ENCODE measurements around the gene NKIRAS1. TPM values are rescaled to one million over a fixed set of nuclear protein-coding genes. Genes with fewer than 3 reads are reported as not detected.

The NKIRAS1 gene
- total RNA-seq, 1 experiment from 2014 or later = 7.3 TPM

DNA sequence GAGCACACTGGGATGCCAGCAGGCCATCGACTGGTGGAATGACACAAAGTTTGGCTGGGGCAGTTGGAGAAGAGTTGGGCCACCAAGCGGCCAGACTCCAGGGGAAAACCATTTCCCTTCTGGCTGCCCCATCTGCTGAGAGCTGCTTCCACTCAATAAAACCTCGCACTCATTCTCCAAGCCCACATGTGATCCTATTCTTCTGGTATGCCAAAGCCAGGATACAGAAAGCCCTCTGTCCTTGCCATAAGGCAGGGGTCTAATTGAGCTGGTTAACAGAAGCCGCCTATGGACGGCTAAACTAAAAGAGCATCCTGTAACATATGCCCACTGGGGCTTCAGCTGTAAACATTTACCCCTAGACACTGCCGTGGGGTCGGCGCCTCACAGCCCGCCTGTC lies 55.1 kb downstream of the NKIRAS1 start (continued):
- TF ChIP-seq, protein P1, sequence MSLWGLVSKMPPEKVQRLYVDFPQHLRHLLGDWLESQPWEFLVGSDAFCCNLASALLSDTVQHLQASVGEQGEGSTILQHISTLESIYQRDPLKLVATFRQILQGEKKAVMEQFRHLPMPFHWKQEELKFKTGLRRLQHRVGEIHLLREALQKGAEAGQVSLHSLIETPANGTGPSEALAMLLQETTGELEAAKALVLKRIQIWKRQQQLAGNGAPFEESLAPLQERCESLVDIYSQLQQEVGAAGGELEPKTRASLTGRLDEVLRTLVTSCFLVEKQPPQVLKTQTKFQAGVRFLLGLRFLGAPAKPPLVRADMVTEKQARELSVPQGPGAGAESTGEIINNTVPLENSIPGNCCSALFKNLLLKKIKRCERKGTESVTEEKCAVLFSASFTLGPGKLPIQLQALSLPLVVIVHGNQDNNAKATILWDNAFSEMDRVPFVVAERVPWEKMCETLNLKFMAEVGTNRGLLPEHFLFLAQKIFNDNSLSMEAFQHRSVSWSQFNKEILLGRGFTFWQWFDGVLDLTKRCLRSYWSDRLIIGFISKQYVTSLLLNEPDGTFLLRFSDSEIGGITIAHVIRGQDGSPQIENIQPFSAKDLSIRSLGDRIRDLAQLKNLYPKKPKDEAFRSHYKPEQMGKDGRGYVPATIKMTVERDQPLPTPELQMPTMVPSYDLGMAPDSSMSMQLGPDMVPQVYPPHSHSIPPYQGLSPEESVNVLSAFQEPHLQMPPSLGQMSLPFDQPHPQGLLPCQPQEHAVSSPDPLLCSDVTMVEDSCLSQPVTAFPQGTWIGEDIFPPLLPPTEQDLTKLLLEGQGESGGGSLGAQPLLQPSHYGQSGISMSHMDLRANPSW (CRISPR knock-in tag; conservative IDR thresholded peaks at IDR 0.05; ENCODE audit: low read depth) = no peak
- TF ChIP-seq, protein P2, sequence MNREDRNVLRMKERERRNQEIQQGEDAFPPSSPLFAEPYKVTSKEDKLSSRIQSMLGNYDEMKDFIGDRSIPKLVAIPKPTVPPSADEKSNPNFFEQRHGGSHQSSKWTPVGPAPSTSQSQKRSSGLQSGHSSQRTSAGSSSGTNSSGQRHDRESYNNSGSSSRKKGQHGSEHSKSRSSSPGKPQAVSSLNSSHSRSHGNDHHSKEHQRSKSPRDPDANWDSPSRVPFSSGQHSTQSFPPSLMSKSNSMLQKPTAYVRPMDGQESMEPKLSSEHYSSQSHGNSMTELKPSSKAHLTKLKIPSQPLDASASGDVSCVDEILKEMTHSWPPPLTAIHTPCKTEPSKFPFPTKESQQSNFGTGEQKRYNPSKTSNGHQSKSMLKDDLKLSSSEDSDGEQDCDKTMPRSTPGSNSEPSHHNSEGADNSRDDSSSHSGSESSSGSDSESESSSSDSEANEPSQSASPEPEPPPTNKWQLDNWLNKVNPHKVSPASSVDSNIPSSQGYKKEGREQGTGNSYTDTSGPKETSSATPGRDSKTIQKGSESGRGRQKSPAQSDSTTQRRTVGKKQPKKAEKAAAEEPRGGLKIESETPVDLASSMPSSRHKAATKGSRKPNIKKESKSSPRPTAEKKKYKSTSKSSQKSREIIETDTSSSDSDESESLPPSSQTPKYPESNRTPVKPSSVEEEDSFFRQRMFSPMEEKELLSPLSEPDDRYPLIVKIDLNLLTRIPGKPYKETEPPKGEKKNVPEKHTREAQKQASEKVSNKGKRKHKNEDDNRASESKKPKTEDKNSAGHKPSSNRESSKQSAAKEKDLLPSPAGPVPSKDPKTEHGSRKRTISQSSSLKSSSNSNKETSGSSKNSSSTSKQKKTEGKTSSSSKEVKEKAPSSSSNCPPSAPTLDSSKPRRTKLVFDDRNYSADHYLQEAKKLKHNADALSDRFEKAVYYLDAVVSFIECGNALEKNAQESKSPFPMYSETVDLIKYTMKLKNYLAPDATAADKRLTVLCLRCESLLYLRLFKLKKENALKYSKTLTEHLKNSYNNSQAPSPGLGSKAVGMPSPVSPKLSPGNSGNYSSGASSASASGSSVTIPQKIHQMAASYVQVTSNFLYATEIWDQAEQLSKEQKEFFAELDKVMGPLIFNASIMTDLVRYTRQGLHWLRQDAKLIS (CRISPR knock-in tag; IDR thresholded peaks at IDR 0.05; ENCODE audit: borderline replicate concordance) = 0 out of 2 replicates have a peak, but pooled peaks have one; percentile 65
- TF ChIP-seq, protein P3, sequence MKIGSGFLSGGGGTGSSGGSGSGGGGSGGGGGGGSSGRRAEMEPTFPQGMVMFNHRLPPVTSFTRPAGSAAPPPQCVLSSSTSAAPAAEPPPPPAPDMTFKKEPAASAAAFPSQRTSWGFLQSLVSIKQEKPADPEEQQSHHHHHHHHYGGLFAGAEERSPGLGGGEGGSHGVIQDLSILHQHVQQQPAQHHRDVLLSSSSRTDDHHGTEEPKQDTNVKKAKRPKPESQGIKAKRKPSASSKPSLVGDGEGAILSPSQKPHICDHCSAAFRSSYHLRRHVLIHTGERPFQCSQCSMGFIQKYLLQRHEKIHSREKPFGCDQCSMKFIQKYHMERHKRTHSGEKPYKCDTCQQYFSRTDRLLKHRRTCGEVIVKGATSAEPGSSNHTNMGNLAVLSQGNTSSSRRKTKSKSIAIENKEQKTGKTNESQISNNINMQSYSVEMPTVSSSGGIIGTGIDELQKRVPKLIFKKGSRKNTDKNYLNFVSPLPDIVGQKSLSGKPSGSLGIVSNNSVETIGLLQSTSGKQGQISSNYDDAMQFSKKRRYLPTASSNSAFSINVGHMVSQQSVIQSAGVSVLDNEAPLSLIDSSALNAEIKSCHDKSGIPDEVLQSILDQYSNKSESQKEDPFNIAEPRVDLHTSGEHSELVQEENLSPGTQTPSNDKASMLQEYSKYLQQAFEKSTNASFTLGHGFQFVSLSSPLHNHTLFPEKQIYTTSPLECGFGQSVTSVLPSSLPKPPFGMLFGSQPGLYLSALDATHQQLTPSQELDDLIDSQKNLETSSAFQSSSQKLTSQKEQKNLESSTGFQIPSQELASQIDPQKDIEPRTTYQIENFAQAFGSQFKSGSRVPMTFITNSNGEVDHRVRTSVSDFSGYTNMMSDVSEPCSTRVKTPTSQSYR (CRISPR knock-in tag; IDR thresholded peaks at IDR 0.05) = no peak

DNA sequence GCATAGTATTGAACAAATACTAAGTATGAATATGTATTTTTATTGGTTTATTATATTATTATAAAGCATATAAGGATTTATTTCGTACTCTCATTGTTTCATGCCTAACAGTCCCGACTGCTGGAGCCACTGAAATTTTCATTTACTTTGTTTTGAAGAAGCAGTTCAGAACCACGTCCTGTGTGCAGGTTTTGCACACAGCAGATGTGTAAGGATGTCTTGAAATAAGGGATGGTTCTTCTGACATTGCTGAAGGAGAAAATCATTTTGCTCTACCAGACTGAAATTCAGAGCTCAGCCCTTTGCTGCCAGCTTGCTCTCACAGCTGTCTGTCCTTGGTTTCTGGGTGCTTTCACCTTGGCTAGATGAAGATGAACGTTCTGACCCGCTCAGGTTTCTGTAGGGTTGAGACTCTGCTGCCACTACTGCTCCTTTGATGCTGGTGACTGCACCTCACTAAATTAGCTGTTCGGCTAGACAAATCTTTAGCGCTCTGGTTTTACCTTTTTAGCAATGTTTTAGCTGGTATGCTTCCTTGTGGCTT lies 56.9 kb downstream of the NKIRAS1 start:
- Mint-ChIP-seq H3K36me3 (peaks cover 3% of the 10 kb centered on the region; the same call in 1 of the 2 replicates), H3K27ac (peak overlapping the region; percentile 31; the same call in 1 of the 2 replicates), H3K4me3 (no peak overlapping the region), H3K27me3 (ENCODE audit: low read depth) (no peaks in the 10 kb centered on the region), H3K9me3 (no peaks in the 10 kb centered on the region), H3K4me1 (peaks cover 51% of the 10 kb centered on the region)
- TF ChIP-seq HMGA2 (CRISPR knock-in tag; IDR thresholded peaks at IDR 0.05) = no peak
- CTCF ChIA-PET = interaction anchor here (1.4 to 1.5 kb wide), 2 partner anchors 26 to 29 kb away, joined by 3 to 4 read pairs; no protein-coding TSS in a partner anchor
- DNase-seq (ENCODE audit: low spot score) = no peak
- no peak for ATAC-seq
- POLR2A ChIA-PET = no interaction called here

DNA sequence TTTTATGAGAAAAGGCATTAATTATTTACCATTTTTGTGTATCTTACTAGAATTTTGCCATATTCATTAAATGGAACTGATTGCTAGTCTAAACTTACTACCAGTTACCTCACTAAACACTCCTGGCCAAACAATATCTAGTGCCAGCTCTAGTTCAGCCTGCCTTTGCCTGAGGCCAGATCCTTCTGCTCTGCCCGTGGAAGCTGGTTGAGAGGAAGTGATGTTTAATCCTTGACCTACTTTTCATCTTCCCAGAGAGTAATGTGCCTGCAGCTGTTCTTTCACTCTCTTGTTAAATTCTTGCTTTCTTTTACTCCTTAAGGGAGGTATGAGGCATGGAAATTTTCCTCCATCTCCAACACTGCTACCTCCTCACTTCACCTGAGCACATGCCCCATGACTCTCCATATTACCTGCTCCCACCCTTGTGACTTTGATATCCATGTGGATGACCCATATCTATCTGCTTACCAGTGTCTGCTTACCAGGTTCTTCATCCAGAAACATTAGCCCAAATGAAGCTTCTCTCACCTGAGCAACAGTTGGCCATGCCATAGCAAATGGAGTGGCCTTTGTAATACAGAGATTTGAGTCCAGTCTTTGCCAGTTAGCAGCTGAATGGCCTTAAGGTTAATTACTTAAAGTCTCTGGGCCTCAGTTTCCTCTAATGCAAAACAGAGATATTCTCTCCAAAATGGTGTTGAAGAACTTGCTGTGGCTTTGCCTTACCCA lies 57.6 kb downstream of the NKIRAS1 start:
- DNase-seq (ENCODE audit: low spot score) = no peak
- POLR2A ChIA-PET = interaction anchor here (1.7 kb wide), 1 partner anchor 15 kb away, joined by 7 read pairs; no protein-coding TSS in a partner anchor
- CTCF ChIA-PET = interaction anchor here (0.6 to 1.5 kb wide), 3 partner anchors 9 to 30 kb away, joined by 3 to 4 read pairs (median 3); no protein-coding TSS in a partner anchor
- Mint-ChIP-seq H3K4me1 (peaks cover 43% of the 10 kb centered on the region), H3K27me3 (ENCODE audit: low read depth) (no peaks in the 10 kb centered on the region), H3K9me3 (no peaks in the 10 kb centered on the region), H3K36me3 (peaks cover 6% of the 10 kb centered on the region; the same call in 1 of the 2 replicates), H3K27ac (no peak overlapping the region), H3K4me3 (no peak overlapping the region)
- no peak for ATAC-seq
- TF ChIP-seq, protein P4, sequence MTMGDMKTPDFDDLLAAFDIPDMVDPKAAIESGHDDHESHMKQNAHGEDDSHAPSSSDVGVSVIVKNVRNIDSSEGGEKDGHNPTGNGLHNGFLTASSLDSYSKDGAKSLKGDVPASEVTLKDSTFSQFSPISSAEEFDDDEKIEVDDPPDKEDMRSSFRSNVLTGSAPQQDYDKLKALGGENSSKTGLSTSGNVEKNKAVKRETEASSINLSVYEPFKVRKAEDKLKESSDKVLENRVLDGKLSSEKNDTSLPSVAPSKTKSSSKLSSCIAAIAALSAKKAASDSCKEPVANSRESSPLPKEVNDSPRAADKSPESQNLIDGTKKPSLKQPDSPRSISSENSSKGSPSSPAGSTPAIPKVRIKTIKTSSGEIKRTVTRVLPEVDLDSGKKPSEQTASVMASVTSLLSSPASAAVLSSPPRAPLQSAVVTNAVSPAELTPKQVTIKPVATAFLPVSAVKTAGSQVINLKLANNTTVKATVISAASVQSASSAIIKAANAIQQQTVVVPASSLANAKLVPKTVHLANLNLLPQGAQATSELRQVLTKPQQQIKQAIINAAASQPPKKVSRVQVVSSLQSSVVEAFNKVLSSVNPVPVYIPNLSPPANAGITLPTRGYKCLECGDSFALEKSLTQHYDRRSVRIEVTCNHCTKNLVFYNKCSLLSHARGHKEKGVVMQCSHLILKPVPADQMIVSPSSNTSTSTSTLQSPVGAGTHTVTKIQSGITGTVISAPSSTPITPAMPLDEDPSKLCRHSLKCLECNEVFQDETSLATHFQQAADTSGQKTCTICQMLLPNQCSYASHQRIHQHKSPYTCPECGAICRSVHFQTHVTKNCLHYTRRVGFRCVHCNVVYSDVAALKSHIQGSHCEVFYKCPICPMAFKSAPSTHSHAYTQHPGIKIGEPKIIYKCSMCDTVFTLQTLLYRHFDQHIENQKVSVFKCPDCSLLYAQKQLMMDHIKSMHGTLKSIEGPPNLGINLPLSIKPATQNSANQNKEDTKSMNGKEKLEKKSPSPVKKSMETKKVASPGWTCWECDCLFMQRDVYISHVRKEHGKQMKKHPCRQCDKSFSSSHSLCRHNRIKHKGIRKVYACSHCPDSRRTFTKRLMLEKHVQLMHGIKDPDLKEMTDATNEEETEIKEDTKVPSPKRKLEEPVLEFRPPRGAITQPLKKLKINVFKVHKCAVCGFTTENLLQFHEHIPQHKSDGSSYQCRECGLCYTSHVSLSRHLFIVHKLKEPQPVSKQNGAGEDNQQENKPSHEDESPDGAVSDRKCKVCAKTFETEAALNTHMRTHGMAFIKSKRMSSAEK (CRISPR knock-in tag; IDR thresholded peaks at IDR 0.05; ENCODE audit: borderline replicate concordance) = no peak
- TF ChIP-seq, protein P5, sequence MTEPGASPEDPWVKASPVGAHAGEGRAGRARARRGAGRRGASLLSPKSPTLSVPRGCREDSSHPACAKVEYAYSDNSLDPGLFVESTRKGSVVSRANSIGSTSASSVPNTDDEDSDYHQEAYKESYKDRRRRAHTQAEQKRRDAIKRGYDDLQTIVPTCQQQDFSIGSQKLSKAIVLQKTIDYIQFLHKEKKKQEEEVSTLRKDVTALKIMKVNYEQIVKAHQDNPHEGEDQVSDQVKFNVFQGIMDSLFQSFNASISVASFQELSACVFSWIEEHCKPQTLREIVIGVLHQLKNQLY (CRISPR knock-in tag; IDR thresholded peaks at IDR 0.05) = no peak
- TF ChIP-seq, protein P2 (CRISPR knock-in tag; IDR thresholded peaks at IDR 0.05; ENCODE audit: borderline replicate concordance) = no peak
- TF ChIP-seq, protein P6, sequence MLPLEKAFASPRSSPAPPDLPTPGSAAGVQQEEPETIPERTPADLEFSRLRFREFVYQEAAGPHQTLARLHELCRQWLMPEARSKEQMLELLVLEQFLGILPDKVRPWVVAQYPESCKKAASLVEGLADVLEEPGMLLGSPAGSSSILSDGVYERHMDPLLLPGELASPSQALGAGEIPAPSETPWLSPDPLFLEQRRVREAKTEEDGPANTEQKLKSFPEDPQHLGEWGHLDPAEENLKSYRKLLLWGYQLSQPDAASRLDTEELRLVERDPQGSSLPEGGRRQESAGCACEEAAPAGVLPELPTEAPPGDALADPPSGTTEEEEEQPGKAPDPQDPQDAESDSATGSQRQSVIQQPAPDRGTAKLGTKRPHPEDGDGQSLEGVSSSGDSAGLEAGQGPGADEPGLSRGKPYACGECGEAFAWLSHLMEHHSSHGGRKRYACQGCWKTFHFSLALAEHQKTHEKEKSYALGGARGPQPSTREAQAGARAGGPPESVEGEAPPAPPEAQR (CRISPR knock-in tag; IDR thresholded peaks at IDR 0.05) = no peak
- TF ChIP-seq ZNF138 (CRISPR knock-in tag; conservative IDR thresholded peaks at IDR 0.05) = no peak

All from WTC11 (cell line).